Measurements from ENCODE around the gene DNAJC15. TPM values are rescaled to one million over a fixed set of nuclear protein-coding genes. Genes with fewer than 3 reads are reported as not detected.

DNAJC15 gene
- total RNA-seq, 1 donor from 2014 or later: 21.6 TPM

- Mint-ChIP-seq H3K4me1 (ENCODE audit: low read depth) (peaks cover 43% of the 10 kb centered on the region), H3K4me3 (ENCODE audit: unreplicated experiment) (peak within 1 kb of the TSS; percentile 82), H3K27ac (ENCODE audit: unreplicated experiment) (peak within 1 kb of the TSS; percentile 91), H3K36me3 (ENCODE audit: low read depth) (no peaks in the 10 kb centered on the region), H3K9me3 (ENCODE audit: low read depth) (no peaks in the 10 kb centered on the region), H3K27me3 (ENCODE audit: low read depth) (no peaks in the 10 kb centered on the region)
- no peak for DNase-seq (ENCODE audit: low spot score)
- no peak for TF ChIP-seq CTCF (IDR thresholded peaks at IDR 0.05)
Observed at GRCh38 chr13:42991898-42992763, 31.3 kb upstream of the DNAJC15 start, which contains the start of gene EPSTI1. Gene EPSTI1, minus strand, starts transcription at chr13:42992241. Its CDS starts 76 bp downstream, at chr13:42992165.

- Mint-ChIP-seq H3K36me3 (ENCODE audit: low read depth) (no peaks in the 10 kb centered on the region), H3K4me1 (ENCODE audit: low read depth) (peaks cover 49% of the 10 kb centered on the region), H3K27ac (ENCODE audit: unreplicated experiment) (peak overlapping the region; percentile 91), H3K27me3 (ENCODE audit: low read depth) (no peaks in the 10 kb centered on the region), H3K9me3 (ENCODE audit: low read depth) (no peaks in the 10 kb centered on the region), H3K4me3 (ENCODE audit: unreplicated experiment) (peak overlapping the region; percentile 82)
- TF ChIP-seq CTCF (IDR thresholded peaks at IDR 0.05): no peak
- no peak for DNase-seq (ENCODE audit: low spot score)
Observed at GRCh38 chr13:42992764-42993122, 30.6 kb upstream of the DNAJC15 start.

- Mint-ChIP-seq H3K9me3 (ENCODE audit: low read depth) (no peaks in the 10 kb centered on the region), H3K27ac (ENCODE audit: unreplicated experiment) (no peak overlapping the region), H3K4me3 (ENCODE audit: unreplicated experiment) (no peak overlapping the region), H3K36me3 (ENCODE audit: low read depth) (no peaks in the 10 kb centered on the region), H3K4me1 (ENCODE audit: low read depth) (peaks cover 52% of the 10 kb centered on the region), H3K27me3 (ENCODE audit: low read depth) (no peaks in the 10 kb centered on the region)
- no peak for DNase-seq (ENCODE audit: low spot score)
- TF ChIP-seq CTCF (IDR thresholded peaks at IDR 0.05): no peak
Observed at GRCh38 chr13:42994878-42995277, 28.5 kb upstream of the DNAJC15 start.

- TF ChIP-seq CTCF (IDR thresholded peaks at IDR 0.05): no peak
- H3K27ac Mint-ChIP-seq (ENCODE audit: unreplicated experiment): peak overlapping the region; percentile 59
- H3K9me3 Mint-ChIP-seq (ENCODE audit: low read depth): no peaks in the 10 kb centered on the region
- no peak for DNase-seq (ENCODE audit: low spot score)
- H3K27me3 Mint-ChIP-seq (ENCODE audit: low read depth): no peaks in the 10 kb centered on the region
- H3K4me1 Mint-ChIP-seq (ENCODE audit: low read depth): peaks cover 41% of the 10 kb centered on the region
- no peak overlapping the region for H3K4me3 Mint-ChIP-seq (ENCODE audit: unreplicated experiment)
- H3K36me3 Mint-ChIP-seq (ENCODE audit: low read depth): no peaks in the 10 kb centered on the region
Observed at GRCh38 chr13:42996584-42996983, 26.8 kb upstream of the DNAJC15 start.

- no peaks in the 10 kb centered on the region for H3K27me3 Mint-ChIP-seq (ENCODE audit: low read depth)
- DNase-seq (ENCODE audit: low spot score): no peak
- peak overlapping the region; percentile 59 for H3K27ac Mint-ChIP-seq (ENCODE audit: unreplicated experiment)
- no peak for TF ChIP-seq CTCF (IDR thresholded peaks at IDR 0.05)
- H3K4me3 Mint-ChIP-seq (ENCODE audit: unreplicated experiment): no peak overlapping the region
- no peaks in the 10 kb centered on the region for H3K36me3 Mint-ChIP-seq (ENCODE audit: low read depth)
- H3K4me1 Mint-ChIP-seq (ENCODE audit: low read depth): peaks cover 34% of the 10 kb centered on the region
- H3K9me3 Mint-ChIP-seq (ENCODE audit: low read depth): peaks cover 7% of the 10 kb centered on the region
Observed at GRCh38 chr13:42997381-42997780, 26.0 kb upstream of the DNAJC15 start.

Data from chondrocyte (in vitro differentiated cells).